Thyroid gland (tissue), 4 donors: ENCODE results near the gene ASAP2.

Experiments
- POLR2A ChIP-seq, 2 donors: fragments of 450-650 bp; IDR thresholded peaks; one replicate each; pipeline ENCODE4 v1.6.1; 2017; ENCODE audit warnings: antibody characterized with exemption in 2 of 2, mild to moderate bottlenecking in 2 of 2, moderate library complexity in 1 of 2
- TF ChIP-seq, protein P1 (sequence below), 6 experiments: fragments of 200-600 bp in 3 of 6; fragments of 450-650 bp in 3 of 6; sonication (generic) in 3 of 6; IDR thresholded peaks; one replicate each; pipeline ENCODE4 v1.5.1; 2016 to 2019; ENCODE audit warnings: antibody characterized with exemption in 6 of 6, mild to moderate bottlenecking in 2 of 6, inconsistent platforms in 1 of 6, moderate library complexity in 1 of 6

DNA sequence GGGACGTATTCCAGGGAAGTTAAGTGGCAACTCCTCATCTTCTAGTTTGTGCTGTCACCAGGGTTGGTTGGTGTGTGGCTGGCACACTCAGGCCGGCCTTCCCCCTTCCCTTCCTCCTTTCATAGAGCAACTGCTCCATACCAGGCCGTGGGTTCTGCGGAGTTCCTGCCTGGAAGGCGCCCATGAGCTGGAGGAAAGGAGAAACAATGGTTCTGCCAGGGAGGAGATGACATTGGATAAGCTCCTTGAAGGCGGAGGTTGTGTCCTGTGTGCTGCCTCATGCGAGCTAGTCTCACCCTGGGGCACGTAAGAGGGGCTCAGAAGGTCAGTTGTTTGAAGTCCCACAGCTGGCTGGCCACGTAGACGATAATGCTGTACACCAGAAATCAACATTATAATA, 19.2 kb downstream of the ASAP2 start:
- no peak for TF ChIP-seq POLR2A (IDR thresholded peaks at IDR 0.05)
- TF ChIP-seq, protein P1, sequence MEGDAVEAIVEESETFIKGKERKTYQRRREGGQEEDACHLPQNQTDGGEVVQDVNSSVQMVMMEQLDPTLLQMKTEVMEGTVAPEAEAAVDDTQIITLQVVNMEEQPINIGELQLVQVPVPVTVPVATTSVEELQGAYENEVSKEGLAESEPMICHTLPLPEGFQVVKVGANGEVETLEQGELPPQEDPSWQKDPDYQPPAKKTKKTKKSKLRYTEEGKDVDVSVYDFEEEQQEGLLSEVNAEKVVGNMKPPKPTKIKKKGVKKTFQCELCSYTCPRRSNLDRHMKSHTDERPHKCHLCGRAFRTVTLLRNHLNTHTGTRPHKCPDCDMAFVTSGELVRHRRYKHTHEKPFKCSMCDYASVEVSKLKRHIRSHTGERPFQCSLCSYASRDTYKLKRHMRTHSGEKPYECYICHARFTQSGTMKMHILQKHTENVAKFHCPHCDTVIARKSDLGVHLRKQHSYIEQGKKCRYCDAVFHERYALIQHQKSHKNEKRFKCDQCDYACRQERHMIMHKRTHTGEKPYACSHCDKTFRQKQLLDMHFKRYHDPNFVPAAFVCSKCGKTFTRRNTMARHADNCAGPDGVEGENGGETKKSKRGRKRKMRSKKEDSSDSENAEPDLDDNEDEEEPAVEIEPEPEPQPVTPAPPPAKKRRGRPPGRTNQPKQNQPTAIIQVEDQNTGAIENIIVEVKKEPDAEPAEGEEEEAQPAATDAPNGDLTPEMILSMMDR (IDR thresholded peaks at IDR 0.05) = no peak
